GM23338 (cell line): ENCODE data around the gene CHMP6. TPM values are rescaled to one million over a fixed set of nuclear protein-coding genes. Genes with fewer than 3 reads are reported as not detected.

Experiments
- ATAC-seq: fragments of 200-7000 bp; cut with Tn5 transposase; 3 replicates; pipeline ENCODE4 v1.9.1; 2020
- DNase-seq: peaks from one replicate; pipeline ENCODE4 v3.0.0-alpha.2; 2015; ENCODE audit warnings: low spot score
- H2AFZ ChIP-seq: fragments of 200-600 bp; sonication (generic); 2 replicates; pipeline ENCODE4 v1.8.0; 2016; ENCODE audit warnings: antibody characterized with exemption, mild to moderate bottlenecking, moderate library complexity
- H3F3A ChIP-seq: fragments of 200-600 bp; sonication (generic); replicated peaks from 2 replicates; pipeline ENCODE4 v1.8.0; 2017; ENCODE audit warnings: antibody characterized with exemption, mixed run types, low read depth
- H3K27ac ChIP-seq: fragments of 200-600 bp; sonication (generic); 2 replicates; pipeline ENCODE4 v1.6.1; 2016; ENCODE audit warnings: low read depth
- H3K27me3 ChIP-seq: fragments of 200-600 bp; sonication (generic); 2 replicates; pipeline ENCODE4 v1.8.0; 2016; ENCODE audit warnings: mild to moderate bottlenecking, mixed run types, moderate library complexity; ENCODE audit not compliant: insufficient read depth
- H3K36me3 ChIP-seq: fragments of 200-600 bp; sonication (generic); 2 replicates; pipeline ENCODE4 v1.8.0; 2016; ENCODE audit warnings: mild to moderate bottlenecking; ENCODE audit not compliant: insufficient read depth
- H3K4me1 ChIP-seq: fragments of 200-600 bp; sonication (generic); 2 replicates; pipeline ENCODE4 v1.8.0; 2016; ENCODE audit warnings: mild to moderate bottlenecking, moderate library complexity; ENCODE audit not compliant: insufficient read depth
- H3K4me2 ChIP-seq: fragments of 200-600 bp; sonication (generic); 2 replicates; pipeline ENCODE4 v1.7.1; 2017; ENCODE audit warnings: mixed run types
- H3K4me3 ChIP-seq: fragments of 200-600 bp; sonication (generic); 2 replicates; pipeline ENCODE4 v1.6.1; 2016; ENCODE audit warnings: mixed run types
- H3K79me2 ChIP-seq: fragments of 200-600 bp; sonication (generic); replicated peaks from 2 replicates; pipeline ENCODE4 v1.8.0; 2017; ENCODE audit warnings: mild to moderate bottlenecking; ENCODE audit not compliant: insufficient read depth
- H3K9me2 ChIP-seq: fragments of 200-600 bp; sonication (generic); 2 replicates; pipeline ENCODE4 v1.8.0; 2017; ENCODE audit not compliant: insufficient read depth
- H4K20me1 ChIP-seq: fragments of 200-600 bp; sonication (generic); replicated peaks from 2 replicates; pipeline ENCODE4 v1.8.0; 2017; ENCODE audit warnings: mild to moderate bottlenecking; ENCODE audit not compliant: insufficient read depth
- H3K27ac Mint-ChIP-seq: 2 replicates; pipeline ENCODE4 v1.8.0; 2020; ENCODE audit warnings: inconsistent platforms, mild to moderate bottlenecking, moderate library complexity, mixed read lengths
- H3K27me3 Mint-ChIP-seq: 3 replicates; pipeline ENCODE4 v1.8.0; 2022; ENCODE audit warnings: low read depth, mild to moderate bottlenecking, moderate library complexity, mixed read lengths, inconsistent platforms; ENCODE audit not compliant: insufficient read depth, poor library complexity
- H3K36me3 Mint-ChIP-seq: 3 replicates; pipeline ENCODE4 v1.8.0; 2021; ENCODE audit warnings: low read depth, mild to moderate bottlenecking, inconsistent platforms, moderate library complexity, mixed read lengths
- H3K4me1 Mint-ChIP-seq: 3 replicates; pipeline ENCODE4 v1.8.0; 2020; ENCODE audit warnings: mild to moderate bottlenecking, inconsistent platforms, mixed read lengths
- H3K4me3 Mint-ChIP-seq: 3 replicates; pipeline ENCODE4 v1.8.0; 2021; ENCODE audit warnings: moderate library complexity, mild to moderate bottlenecking, inconsistent platforms, mixed read lengths
- H3K9me3 Mint-ChIP-seq: 3 replicates; pipeline ENCODE4 v1.8.0; 2020; ENCODE audit warnings: moderate library complexity, mild to moderate bottlenecking, inconsistent platforms, mixed read lengths
- CREB1 ChIP-seq: fragments of 250-450 bp; sonication (Bioruptor Pico); IDR thresholded peaks from 2 replicates; pipeline ENCODE4 v1.5.0; 2020; ENCODE audit warnings: low read depth, mild to moderate bottlenecking, moderate library complexity
- CTCF ChIP-seq, 2 experiments: fragments of 200-600 bp in 1 of 2; sonication (generic) in 1 of 2; conservative IDR thresholded peaks; 2 replicates each; pipeline versions ENCODE4 v1.5.1 to v1.6.1; 2016 to 2017; ENCODE audit warnings: antibody characterized with exemption in 2 of 2, low read depth in 2 of 2, mild to moderate bottlenecking in 2 of 2, moderate library complexity in 1 of 2
- EZH2 ChIP-seq: fragments of 200-600 bp; sonication (generic); IDR thresholded peaks from one replicate; pipeline ENCODE4 v1.8.0; 2017; ENCODE audit warnings: antibody characterized with exemption, mild to moderate bottlenecking, low read depth; ENCODE audit not compliant: unreplicated experiment
- EZH2phosphoT487 ChIP-seq: fragments of 200-600 bp; sonication (generic); IDR thresholded peaks from one replicate; pipeline ENCODE4 v1.8.1; 2018; ENCODE audit warnings: antibody characterized with exemption; ENCODE audit not compliant: unreplicated experiment
- NANOG ChIP-seq: IDR thresholded peaks from 2 replicates; pipeline ENCODE4 v1.6.1; 2016; ENCODE audit warnings: antibody characterized with exemption, borderline replicate concordance
- POLR2AphosphoS5 ChIP-seq: IDR thresholded peaks from 2 replicates; pipeline ENCODE4 v1.6.1; 2016; ENCODE audit warnings: antibody characterized with exemption, low read depth
- REST ChIP-seq: IDR thresholded peaks from one replicate; pipeline ENCODE4 v1.6.1; 2018; ENCODE audit warnings: antibody characterized with exemption; ENCODE audit not compliant: unreplicated experiment
- STAT1 ChIP-seq: IDR thresholded peaks from one replicate; pipeline ENCODE4 v1.6.1; 2016; ENCODE audit warnings: antibody characterized with exemption; ENCODE audit not compliant: unreplicated experiment
- ZNF331 ChIP-seq: fragments of 250-450 bp; sonication (Bioruptor Pico); IDR thresholded peaks from 2 replicates; pipeline ENCODE4 v1.5.0; 2020; ENCODE audit warnings: low read depth, mild to moderate bottlenecking, moderate library complexity
- ZNF462 ChIP-seq: fragments of 250-450 bp; sonication (Bioruptor Pico); IDR thresholded peaks from 2 replicates; pipeline ENCODE4 v1.5.0; 2020; ENCODE audit warnings: mild to moderate bottlenecking, moderate library complexity
- polyA plus RNA-seq: library from polyadenylated mRNA; unstranded; fragments of >200 nt; fragmentation: Nextera tagmentation; extraction: Ambion mirVana; gene quantifications from 2 replicates; pipeline ENCODE4 v1.2.1, GENCODE V29; 2016
- total RNA-seq: library from RNA; depleted of rRNA; stranded (reverse); fragments of >200 nt; shearing (Covaris generic); gene quantifications from 2 replicates; pipeline ENCODE4 v1.2.3, GENCODE V29; 2014

CHMP6 gene
- total and polyA plus RNA-seq, 2 experiments from 2014 or later = 12.3 to 14.0 TPM

GRCh38 chr17:81044764-81045589 is 53.3 kb downstream of the CHMP6 start:
- Histone ChIP-seq H3K79me2 (peaks cover 72% of the 10 kb centered on the region), H2AFZ (no peak overlapping the region), H4K20me1 (peaks cover 6% of the 10 kb centered on the region), H3K9me2 (no peaks in the 10 kb centered on the region), H3K36me3 (no peaks in the 10 kb centered on the region), H3K4me2 (no peak overlapping the region), H3K27ac (no peak overlapping the region), H3K4me1 (no peaks in the 10 kb centered on the region), H3K4me3 (no peak overlapping the region), H3F3A (peaks cover 4% of the 10 kb centered on the region; the same call in 1 of the 2 replicates), H3K27me3 (no peaks in the 10 kb centered on the region)
- peaks cover 17% of the 10 kb centered on the region for H3K4me1 Mint-ChIP-seq
- H3K27ac Mint-ChIP-seq = no peak overlapping the region
- H3K27me3 Mint-ChIP-seq = peaks cover 15% of the 10 kb centered on the region
- DNase-seq = no peak
- no peak for ATAC-seq
- no peaks in the 10 kb centered on the region for H3K9me3 Mint-ChIP-seq
- no peak overlapping the region for H3K4me3 Mint-ChIP-seq
- H3K36me3 Mint-ChIP-seq = no peaks in the 10 kb centered on the region
- TF ChIP-seq CTCF (conservative IDR thresholded peaks at IDR 0.05; ENCODE audit: low read depth in 2 of 2) = no peak
- TF ChIP-seq EZH2phosphoT487 = no peak
- TF ChIP-seq ZNF462 (CRISPR knock-in tag) = no peak
- no peak for TF ChIP-seq REST
- TF ChIP-seq STAT1 = no peak
- TF ChIP-seq NANOG = no peak
- TF ChIP-seq POLR2AphosphoS5 = no peak
- no peak for TF ChIP-seq ZNF331 (CRISPR knock-in tag)
- TF ChIP-seq CREB1 (CRISPR knock-in tag) = no peak
- TF ChIP-seq EZH2 = no peak
